T-cell (primary cell): ENCODE results near the gene STK32C. TPM values are rescaled to one million over a fixed set of nuclear protein-coding genes. Genes with fewer than 3 reads are reported as not detected.

Source experiments
- ATAC-seq, 4 experiments: fragments of 200-7000 bp in 3 of 4; fragments of 150-1000 bp in 1 of 4; cut with Tn5 transposase; replicated peaks in 1 of 4; 1 replicate in 3 of 4; 2 replicates in 1 of 4; pipeline ENCODE4 v1.10.0; 2021; ENCODE audit warnings: moderate library complexity in 3 of 4, mild to moderate bottlenecking in 2 of 4, moderate number of reproducible peaks in 1 of 4
- CTCF ChIA-PET, 2 donors: fragments of 300-600 bp; sonication (Branson Sonifier 250); formaldehyde crosslinking; loops; one replicate each; lab custom pipeline; 2022; ENCODE audit warnings: antibody characterized with exemption in 2 of 2; lab: Charles Lee
- POLR2A ChIA-PET, 2 donors: fragments of 300-600 bp; sonication (Branson Sonifier 250); formaldehyde crosslinking; loops; one replicate each; lab custom pipeline; 2022; ENCODE audit warnings: antibody characterized with exemption in 2 of 2; lab: Charles Lee
- DNase-seq, 35 experiments: peaks; one replicate each; pipeline versions ENCODE4 v3.0.0 to v3.0.0-alpha.2; 2013 to 2023
- H3K27ac ChIP-seq: one replicate; pipeline ENCODE4 v1.5.1; 2013; ENCODE audit warnings: low read length
- H3K27me3 ChIP-seq, 2 experiments: replicated peaks in 1 of 2; 1 replicate in 1 of 2; 2 replicates in 1 of 2; pipeline versions ENCODE4 v1.6.1 to v1.7.0; 2013; ENCODE audit warnings: low read length in 1 of 2, mixed read lengths in 1 of 2; ENCODE audit not compliant: control insufficient read depth in 2 of 2, insufficient read depth in 2 of 2; ENCODE audit errors: extremely low read depth in 1 of 2
- H3K36me3 ChIP-seq, 2 donors: 1 replicate in 1 of 2; 2 replicates in 1 of 2; pipeline versions ENCODE4 v1.6.1 to v1.7.0; 2013; ENCODE audit warnings: low read length in 1 of 2; ENCODE audit not compliant: control insufficient read depth in 2 of 2, insufficient read depth in 1 of 2; ENCODE audit errors: extremely low read depth in 1 of 2
- H3K4me1 ChIP-seq, 2 experiments: 1 replicate in 1 of 2; 2 replicates in 1 of 2; pipeline versions ENCODE4 v1.6.1 to v1.7.0; 2013; ENCODE audit warnings: low read length in 2 of 2, mixed read lengths in 1 of 2; ENCODE audit not compliant: insufficient read depth in 2 of 2, control insufficient read depth in 1 of 2; ENCODE audit errors: extremely low read depth in 1 of 2
- H3K4me3 ChIP-seq, 2 donors: 1 replicate in 1 of 2; 2 replicates in 1 of 2; pipeline versions ENCODE4 v1.5.1 to v1.7.0; 2013; ENCODE audit warnings: mild to moderate bottlenecking in 2 of 2, low read length in 1 of 2, moderate library complexity in 1 of 2; ENCODE audit not compliant: control insufficient read depth in 1 of 2; ENCODE audit errors: extremely low read depth in 1 of 2
- H3K9me3 ChIP-seq: 2 replicates; pipeline ENCODE4 v1.7.0; 2013
- H3K27ac Mint-ChIP-seq, 2 donors: one replicate each; pipeline ENCODE4 v1.8.0; 2020 to 2021; ENCODE audit warnings: mild to moderate bottlenecking in 2 of 2, mixed read lengths in 2 of 2
- H3K27me3 Mint-ChIP-seq, 2 donors: one replicate each; pipeline ENCODE4 v1.8.0; 2021 to 2022; ENCODE audit warnings: mixed read lengths in 2 of 2
- H3K36me3 Mint-ChIP-seq: one replicate; pipeline ENCODE4 v1.8.0; 2021; ENCODE audit warnings: mixed read lengths
- H3K4me1 Mint-ChIP-seq, 3 donors: one replicate each; pipeline ENCODE4 v1.8.0; 2020 to 2022; ENCODE audit warnings: mixed read lengths in 3 of 3, mild to moderate bottlenecking in 1 of 3
- H3K4me3 Mint-ChIP-seq, 3 donors: one replicate each; pipeline ENCODE4 v1.8.0; 2020 to 2022; ENCODE audit warnings: mild to moderate bottlenecking in 3 of 3, mixed read lengths in 3 of 3, moderate library complexity in 3 of 3
- H3K9me3 Mint-ChIP-seq, 3 donors: one replicate each; pipeline ENCODE4 v1.8.0; 2020 to 2022; ENCODE audit warnings: mixed read lengths in 3 of 3
- WGBS: methylation state at CpG from one replicate; pipeline ENCODE4 v1.1.5; 2013; ENCODE audit warnings: missing lambda C conversion rate; ENCODE audit not compliant: insufficient coverage; 5-methylcytosine and 5-hydroxymethylcytosine counted together
- total RNA-seq, 35 experiments: library from RNA in 6 of 35; stranded (reverse) in 6 of 35; fragments of 120-200 nt in 1 of 35; gene quantifications; one replicate each; pipeline versions ENCODE4 v1.2.1 to v1.2.4 and lab custom pipeline; 2013 to 2026

Gene STK32C
- total RNA-seq, 5 donors from 2014 or later (not counting 1 experiment from before 2014, with no cell fraction given) = 5.8 to 16.4 (median 12.2) TPM

GRCh38 chr10:132283604-132284382 is 24.0 kb downstream of the STK32C start:
- H3K4me3 Mint-ChIP-seq = no peak overlapping the region
- no peak for DNase-seq
- H3K27ac ChIP-seq = no peak overlapping the region
- peaks cover 0 to 12% of the 10 kb centered on the region in 2 experiments for H3K27me3 ChIP-seq
- ATAC-seq = no peak
- no peaks in the 10 kb centered on the region for H3K9me3 ChIP-seq
- peaks cover 1 to 14% (median 6%) of the 10 kb centered on the region in 3 donors for H3K4me1 Mint-ChIP-seq
- no peaks in the 10 kb centered on the region for H3K36me3 Mint-ChIP-seq
- no peaks in the 10 kb centered on the region for H3K36me3 ChIP-seq
- H3K4me1 ChIP-seq = no peaks in the 10 kb centered on the region
- no peaks in the 10 kb centered on the region for H3K27me3 Mint-ChIP-seq
- H3K9me3 Mint-ChIP-seq = no peaks in the 10 kb centered on the region
- H3K4me3 ChIP-seq = no peak overlapping the region
- ChIA-PET CTCF (no interaction called here), POLR2A (no interaction called here)
- H3K27ac Mint-ChIP-seq = no peak overlapping the region
- WGBS = 83% methylated on average over 14 of the region's 24 CpGs

GRCh38 chr10:132282667-132283603 is 24.8 kb downstream of the STK32C start:
- DNase-seq = no peak
- no peak for ATAC-seq
- Mint-ChIP-seq H3K4me3 (no peak overlapping the region), H3K27ac (no peak overlapping the region), H3K9me3 (no peaks in the 10 kb centered on the region), H3K4me1 (peaks cover 1 to 14% (median 6%) of the 10 kb centered on the region in 3 donors), H3K36me3 (no peaks in the 10 kb centered on the region), H3K27me3 (no peaks in the 10 kb centered on the region)
- Histone ChIP-seq H3K4me3 (no peak overlapping the region), H3K27me3 (peaks cover 0 to 12% of the 10 kb centered on the region in 2 experiments), H3K27ac (no peak overlapping the region), H3K36me3 (no peaks in the 10 kb centered on the region), H3K4me1 (no peaks in the 10 kb centered on the region), H3K9me3 (no peaks in the 10 kb centered on the region)
- ChIA-PET POLR2A (no interaction called here), CTCF (no interaction called here)
- WGBS = 88% methylated on average over 31 of the region's 36 CpGs

- ATAC-seq (no peak), DNase-seq (no peak)
- Histone ChIP-seq H3K36me3 (no peaks in the 10 kb centered on the region), H3K27me3 (peaks cover 0 to 12% of the 10 kb centered on the region in 2 experiments), H3K4me1 (no peaks in the 10 kb centered on the region), H3K27ac (no peak overlapping the region), H3K4me3 (no peak overlapping the region), H3K9me3 (no peaks in the 10 kb centered on the region)
- H3K27ac Mint-ChIP-seq = no peak overlapping the region
- no peaks in the 10 kb centered on the region for H3K27me3 Mint-ChIP-seq
- WGBS = 86% methylated on average over 34 of the region's 34 CpGs
- no peak overlapping the region for H3K4me3 Mint-ChIP-seq
- H3K9me3 Mint-ChIP-seq = no peaks in the 10 kb centered on the region
- POLR2A ChIA-PET = no interaction called here
- peaks cover 1 to 14% (median 6%) of the 10 kb centered on the region in 3 donors for H3K4me1 Mint-ChIP-seq
- no peaks in the 10 kb centered on the region for H3K36me3 Mint-ChIP-seq
- CTCF ChIA-PET = no interaction called here
Measured at GRCh38 chr10:132281915-132282666, 25.7 kb downstream of the STK32C start.

- ChIA-PET POLR2A (no interaction called here), CTCF (no interaction called here)
- no peaks in the 10 kb centered on the region for H3K9me3 Mint-ChIP-seq
- Histone ChIP-seq H3K36me3 (no peaks in the 10 kb centered on the region), H3K27me3 (peaks cover 0 to 12% of the 10 kb centered on the region in 2 experiments), H3K4me3 (no peak overlapping the region), H3K4me1 (no peaks in the 10 kb centered on the region), H3K27ac (no peak overlapping the region), H3K9me3 (no peaks in the 10 kb centered on the region)
- no peak overlapping the region for H3K4me3 Mint-ChIP-seq
- H3K4me1 Mint-ChIP-seq = peaks cover 1 to 14% (median 6%) of the 10 kb centered on the region in 3 donors
- H3K36me3 Mint-ChIP-seq = no peaks in the 10 kb centered on the region
- no peaks in the 10 kb centered on the region for H3K27me3 Mint-ChIP-seq
- ATAC-seq (no peak), DNase-seq (no peak)
- H3K27ac Mint-ChIP-seq = no peak overlapping the region
- 92% methylated on average over 20 of the region's 20 CpGs for WGBS
Measured at GRCh38 chr10:132280646-132281074, 27.1 kb downstream of the STK32C start.

DNA sequence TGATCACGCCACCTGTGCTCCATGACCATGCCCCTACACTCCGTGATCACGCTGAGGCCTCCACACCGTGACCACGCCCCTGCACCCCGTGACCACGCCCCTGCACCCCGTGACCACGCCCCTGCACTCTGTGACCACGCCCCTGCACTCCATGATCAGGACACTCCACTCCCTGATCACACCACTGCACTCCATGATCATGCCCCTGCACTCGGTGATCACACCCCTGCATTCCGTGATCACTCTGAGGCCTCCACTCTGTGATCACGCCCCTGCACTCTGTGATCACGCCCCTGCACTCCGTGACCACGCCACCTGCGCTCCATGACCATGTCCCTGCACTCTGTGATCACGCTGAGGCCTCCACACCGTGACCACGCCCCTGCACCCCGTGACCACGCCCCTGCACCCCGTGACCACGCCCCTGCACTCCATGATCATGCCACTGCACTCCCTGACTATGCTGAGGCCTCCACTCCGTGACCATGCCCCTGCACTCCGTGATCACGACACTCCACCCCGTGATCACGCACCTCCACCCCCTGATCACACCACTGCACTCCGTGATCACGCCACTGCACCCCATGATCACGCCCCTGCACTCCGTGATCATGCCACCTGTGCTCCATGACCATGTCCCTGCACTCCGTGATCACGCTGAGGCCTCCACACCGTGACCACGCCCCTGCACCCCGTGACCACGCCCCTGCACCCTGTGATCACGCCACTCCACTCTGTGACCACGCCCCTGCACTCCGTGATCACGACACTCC is 27.7 kb downstream of the STK32C start:
- WGBS = 90% methylated on average over 43 of the region's 43 CpGs
- H3K4me1 Mint-ChIP-seq = peaks cover 1 to 14% (median 6%) of the 10 kb centered on the region in 3 donors

More for the DNA sequence above, 27.7 kb downstream of the STK32C start:
- DNase-seq (no peak), ATAC-seq (no peak)
- H3K9me3 Mint-ChIP-seq = no peaks in the 10 kb centered on the region
- no peak overlapping the region for H3K27ac Mint-ChIP-seq
- POLR2A ChIA-PET = no interaction called here
- Histone ChIP-seq H3K27me3 (peaks cover 0 to 12% of the 10 kb centered on the region in 2 experiments), H3K4me3 (no peak overlapping the region), H3K9me3 (no peaks in the 10 kb centered on the region), H3K36me3 (no peaks in the 10 kb centered on the region), H3K4me1 (no peaks in the 10 kb centered on the region), H3K27ac (no peak overlapping the region)
- CTCF ChIA-PET = no interaction called here
- no peaks in the 10 kb centered on the region for H3K27me3 Mint-ChIP-seq
- no peaks in the 10 kb centered on the region for H3K36me3 Mint-ChIP-seq
- H3K4me3 Mint-ChIP-seq = no peak overlapping the region
